Adrenal gland (tissue), 12 donors: ENCODE measurements around the gene IL17RC. TPM values are rescaled to one million over a fixed set of nuclear protein-coding genes. Genes with fewer than 3 reads are reported as not detected.

Experiments used
- DNase-seq, 7 donors: peaks; one replicate each; pipeline ENCODE4 v3.0.0-alpha.2; 2019 to 2020
- H3K27ac ChIP-seq, 5 donors: fragments of 200-600 bp; sonication (generic) in 4 of 5; 1 replicate in 3 of 5; 2 replicates in 2 of 5; pipeline versions ENCODE4 v1.5.1 to v1.8.0; 2016 to 2020; ENCODE audit warnings: mild to moderate bottlenecking in 1 of 5
- H3K27me3 ChIP-seq: fragments of 200-600 bp; 2 replicates; pipeline ENCODE4 v1.8.0; 2021
- H3K36me3 ChIP-seq, 2 donors: fragments of 200-600 bp; replicated peaks in 1 of 2; 1 replicate in 1 of 2; 2 replicates in 1 of 2; pipeline versions ENCODE4 v1.5.1 to v1.8.0; 2018 to 2022
- H3K4me1 ChIP-seq, 2 donors: fragments of 200-600 bp; replicated peaks in 1 of 2; 1 replicate in 1 of 2; 2 replicates in 1 of 2; pipeline versions ENCODE4 v1.5.1 to v1.8.0; 2018 to 2021
- H3K4me3 ChIP-seq, 4 donors: fragments of 200-600 bp; sonication (generic) in 3 of 4; one replicate each; pipeline ENCODE4 v1.5.1; 2016 to 2018
- H3K9me3 ChIP-seq, 3 donors: fragments of 200-600 bp; sonication (generic) in 1 of 3; replicated peaks in 1 of 3; 1 replicate in 2 of 3; 2 replicates in 1 of 3; pipeline versions ENCODE4 v1.5.1 to v1.8.0; 2016 to 2021
- CTCF ChIP-seq, 6 experiments: fragments of 450-650 bp in 4 of 6; fragments of 200-600 bp in 2 of 6; sonication (generic) in 1 of 6; IDR thresholded peaks; 1 replicate in 5 of 6; 2 replicates in 1 of 6; pipeline versions ENCODE4 v1.5.1 to v1.8.0; 2016 to 2021; ENCODE audit warnings: antibody characterized with exemption in 6 of 6, mild to moderate bottlenecking in 2 of 6, moderate library complexity in 1 of 6
- POLR2A ChIP-seq, 2 donors: fragments of 450-650 bp; IDR thresholded peaks; one replicate each; pipeline ENCODE4 v1.6.1; 2017; ENCODE audit warnings: antibody characterized with exemption in 2 of 2, mild to moderate bottlenecking in 2 of 2, moderate library complexity in 1 of 2
- WGBS, 4 donors: extraction: QIAGEN DNeasy Blood & Tissue Kit in 2 of 4; methylation state at CpG; one replicate each; pipeline versions ENCODE4 v1.1.5 to v1.1.7; 2013 to 2017; 5-methylcytosine and 5-hydroxymethylcytosine counted together
- intact Hi-C, 2 donors: fragments of 100-400 bp; cut with DNase I; formaldehyde crosslinking; loops; one replicate each; pipeline versions ENCODE4 v1.14.1 to v1.15.0; 2022 to 2023
- polyA plus RNA-seq, 3 donors: library from polyadenylated mRNA; stranded (reverse); fragments of 200-250 nt in 2 of 3; fragments of 350-450 nt in 1 of 3; fragmentation: Illumina TruSeq in 1 of 3; extraction: RNeasy Lipid Tissue Mini Kit (QIAGEN cat#74804) in 1 of 3; gene quantifications; one replicate each; pipeline ENCODE4 v1.2.3, GENCODE V29; 2013 to 2014
- total RNA-seq, 9 donors: library from RNA; depleted of rRNA in 4 of 9; stranded (reverse); fragments of >200 nt in 4 of 9; fragments of 120-200 nt in 1 of 9; fragmentation: NEBNext Ultra II Directional in 1 of 9; extraction: Animal tissue kit (Norgen Biotek cat#: 25700) in 1 of 9; gene quantifications; one replicate each; pipeline versions ENCODE4 v1.1.0 to v1.2.4, GENCODE V29; 2013 to 2023
- donor health status: healthy with polysubstance abuse.
- donor health status: Bipolar disorder and iron deficiency.
- donor health status: DM: yes; HTN: yes; CAD: no.
- donor health status: DM: no; HTN: no; CAD: no.
- donor health status: DM: no; HTN: no; CAD: no.
- donor health status: DM: yes; HTN: yes; CAD: no.

The IL17RC gene
- total and polyA plus RNA-seq, 12 donors, result 20.5 to 283 (median 90.4) TPM

- intact Hi-C loops, result no loop called here
- Histone ChIP-seq H3K4me3 (peak within 1 kb of the TSS; percentile 11 to 98 (median 62)), H3K9me3 (no peaks in the 10 kb centered on the region), H3K4me1 (peaks cover 21 to 24% of the 10 kb centered on the region in 2 donors), H3K27ac (peak within 1 kb of the TSS; percentile 89 to 97 (median 92)), H3K36me3 (peaks cover 0 to 35% of the 10 kb centered on the region in 2 donors), H3K27me3 (no peaks in the 10 kb centered on the region)
- TF ChIP-seq POLR2A (IDR thresholded peaks at IDR 0.05), result peak; percentile 84 to 89
- no peak for TF ChIP-seq CTCF (IDR thresholded peaks at IDR 0.05)
- 0 to 1% (median 0%) methylated on average over 19 to 50 of the region's 50 CpGs for WGBS, 4 donors
- peak; percentile 95 to 98 (median 97) for DNase-seq
Measured at GRCh38 chr3:9933561-9934234, 16.8 kb downstream of the IL17RC start, which contains the start of gene CRELD1. Gene CRELD1, plus strand, starts transcription at chr3:9933834. Its CDS starts 605 bp downstream, at chr3:9934439.

- no peaks in the 10 kb centered on the region for H3K27me3 ChIP-seq
- peaks cover 21 to 24% of the 10 kb centered on the region in 2 donors for H3K4me1 ChIP-seq
- no peaks in the 10 kb centered on the region for H3K9me3 ChIP-seq
- peak overlapping the region; percentile 11 to 98 (median 62) for H3K4me3 ChIP-seq
- DNase-seq, result peak in 3 of 7 donors; percentile 39 to 51 (median 46)
- WGBS, 4 donors, result 8 to 23% (median 17%) methylated on average over 8 to 11 of the region's 11 CpGs
- peak overlapping the region; percentile 89 to 97 (median 92) for H3K27ac ChIP-seq
- TF ChIP-seq POLR2A (IDR thresholded peaks at IDR 0.05) (no peak), CTCF (IDR thresholded peaks at IDR 0.05) (peak in 4 of 6 experiments; percentile 16 to 37 (median 29))
- H3K36me3 ChIP-seq, result peaks cover 0 to 32% of the 10 kb centered on the region in 2 donors
- intact Hi-C loops, result no loop called here
Measured at GRCh38 chr3:9934235-9934621, 17.3 kb downstream of the IL17RC start.

DNA sequence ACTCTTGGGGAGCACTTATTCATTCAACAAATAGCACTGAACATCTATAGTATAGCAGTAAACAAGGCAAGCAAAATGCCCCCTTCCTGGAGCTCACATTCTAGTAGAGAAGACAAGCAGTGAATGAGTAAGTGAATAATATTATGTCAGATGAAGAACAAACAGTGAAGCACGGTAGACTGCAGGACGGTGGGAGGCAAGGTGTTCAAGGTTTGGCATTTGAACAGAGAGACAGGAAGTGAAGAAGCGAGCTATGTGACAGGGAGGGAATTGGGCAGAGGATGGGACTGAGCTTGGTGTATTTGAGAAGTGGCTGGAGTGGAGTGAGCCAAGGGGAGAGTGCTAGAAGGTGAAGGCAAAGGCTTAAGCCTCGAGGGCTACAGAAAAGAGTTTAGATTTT is 18.1 kb downstream of the IL17RC start:
- H3K4me3 ChIP-seq, result peak overlapping the region in 1 of 4 donors; percentile 59
- peaks cover 0 to 25% of the 10 kb centered on the region in 2 donors for H3K36me3 ChIP-seq
- H3K9me3 ChIP-seq, result no peaks in the 10 kb centered on the region
- WGBS, 4 donors, result 40 to 64% (median 52%) methylated on average over 4 of the region's 4 CpGs
- intact Hi-C loops, result no loop called here
- TF ChIP-seq POLR2A (IDR thresholded peaks at IDR 0.05), result no peak
- H3K4me1 ChIP-seq, result peaks cover 21 to 24% of the 10 kb centered on the region in 2 donors
- no peaks in the 10 kb centered on the region for H3K27me3 ChIP-seq
- H3K27ac ChIP-seq, result peak overlapping the region in 1 of 5 donors; percentile 94
- DNase-seq, result no peak

DNA sequence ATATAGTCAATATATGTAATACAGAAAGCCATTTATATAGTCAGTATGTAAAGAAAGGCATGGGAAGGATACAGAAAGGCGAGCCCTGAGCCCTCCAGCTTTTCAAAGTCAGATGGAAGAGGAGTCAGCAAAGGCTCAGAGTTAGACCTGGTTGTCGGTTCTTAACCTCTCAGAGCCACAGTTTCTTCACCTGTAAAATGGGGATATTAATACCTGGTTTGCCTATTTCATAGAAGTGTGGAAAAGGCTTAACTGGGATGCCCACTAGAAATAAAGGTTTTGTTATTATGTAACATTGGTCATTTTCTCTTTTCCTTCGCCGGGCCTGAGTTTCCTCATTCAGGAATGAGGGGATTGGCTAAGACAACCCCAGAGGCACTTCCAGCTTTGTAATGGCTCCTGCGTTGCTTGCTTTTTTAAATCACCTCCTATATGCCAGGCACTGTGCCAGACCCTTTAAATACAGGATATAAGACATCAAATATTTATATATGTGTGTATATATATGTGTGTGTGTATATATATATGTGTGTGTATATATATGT is 19.1 kb downstream of the IL17RC start:
- TF ChIP-seq CTCF (IDR thresholded peaks at IDR 0.05) (no peak), POLR2A (IDR thresholded peaks at IDR 0.05) (no peak)
- intact Hi-C loops, result no loop called here
- 81 to 86% (median 83%) methylated on average over 5 of the region's 5 CpGs for WGBS, 4 donors
- Histone ChIP-seq H3K4me1 (peaks cover 21 to 24% of the 10 kb centered on the region in 2 donors), H3K36me3 (peaks cover 0 to 20% of the 10 kb centered on the region in 2 donors), H3K27ac (no peak overlapping the region), H3K9me3 (no peaks in the 10 kb centered on the region), H3K27me3 (no peaks in the 10 kb centered on the region), H3K4me3 (no peak overlapping the region)
- DNase-seq, result no peak
